ENCODE data around the gene PPIF.
A peak's percentile ranks its signal among the peaks of the same experiment; 100 is the strongest.

PPIF gene

DNA sequence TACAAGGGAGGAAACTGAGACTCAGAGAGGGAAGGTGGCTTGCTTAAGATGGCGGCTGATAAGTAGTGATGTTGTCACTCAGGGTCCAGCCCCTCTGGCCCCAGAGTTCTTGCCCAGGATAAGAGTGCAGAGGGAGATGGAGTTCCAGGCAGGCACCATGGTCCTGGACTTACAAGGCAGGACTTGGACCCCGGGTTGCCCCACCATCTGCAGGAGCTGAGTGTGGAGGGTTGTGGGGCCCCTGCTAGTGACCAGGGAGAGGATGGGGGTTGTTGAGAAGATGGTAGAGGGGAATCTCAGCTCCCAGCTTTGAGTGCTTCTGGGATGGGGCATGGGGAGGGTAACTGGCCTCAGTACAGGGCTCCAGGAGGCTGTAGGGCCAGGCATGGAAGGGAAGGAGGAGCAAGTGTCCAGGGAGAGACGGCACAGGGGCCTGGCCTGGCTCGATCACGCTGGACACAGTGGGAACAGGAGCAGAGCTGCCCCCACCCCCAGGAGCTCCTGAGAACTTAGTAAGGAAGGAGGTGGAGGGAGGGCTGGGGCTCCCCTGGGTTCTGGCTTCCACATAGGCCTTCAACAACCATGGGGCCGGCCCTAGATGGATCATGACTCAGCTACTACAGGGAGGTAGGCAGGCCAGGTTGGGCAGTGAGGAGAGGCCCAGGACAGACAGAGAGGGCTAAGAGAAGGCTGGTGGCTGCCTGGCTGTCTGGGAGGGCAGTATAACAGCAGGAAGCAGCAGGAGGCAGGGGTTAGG, 28.2 kb downstream of the PPIF start:
- DNase-seq (ENCODE audit: low spot score) = no peak

DNA sequence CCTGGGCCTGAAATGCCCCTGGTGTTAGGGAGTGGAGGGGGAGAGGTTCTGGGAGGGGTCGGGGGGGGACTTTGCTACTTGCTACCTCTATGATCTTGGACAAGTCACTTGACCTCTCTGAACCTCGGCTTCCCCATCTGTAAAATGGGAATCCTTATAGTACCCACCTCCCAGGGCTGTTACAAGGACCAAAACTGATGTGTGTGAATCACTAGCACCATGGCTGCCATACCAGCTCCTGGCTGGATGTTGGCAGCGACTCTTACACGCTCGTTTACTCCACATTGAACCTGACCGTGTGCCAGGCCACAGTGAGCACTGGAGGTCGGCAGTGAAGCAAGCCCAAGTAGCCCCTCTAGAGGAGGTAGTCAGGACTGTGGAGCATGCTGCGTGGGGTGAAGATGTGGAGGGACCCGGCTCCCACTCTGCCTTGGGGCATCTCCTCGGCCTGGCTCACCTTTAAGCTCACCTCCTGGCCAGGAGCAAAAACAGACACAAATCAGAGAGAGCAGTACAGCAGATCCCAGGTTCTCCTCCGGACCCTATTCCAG, 28.9 kb downstream of the PPIF start:
- DNase-seq (ENCODE audit: low spot score) = no peak

DNA sequence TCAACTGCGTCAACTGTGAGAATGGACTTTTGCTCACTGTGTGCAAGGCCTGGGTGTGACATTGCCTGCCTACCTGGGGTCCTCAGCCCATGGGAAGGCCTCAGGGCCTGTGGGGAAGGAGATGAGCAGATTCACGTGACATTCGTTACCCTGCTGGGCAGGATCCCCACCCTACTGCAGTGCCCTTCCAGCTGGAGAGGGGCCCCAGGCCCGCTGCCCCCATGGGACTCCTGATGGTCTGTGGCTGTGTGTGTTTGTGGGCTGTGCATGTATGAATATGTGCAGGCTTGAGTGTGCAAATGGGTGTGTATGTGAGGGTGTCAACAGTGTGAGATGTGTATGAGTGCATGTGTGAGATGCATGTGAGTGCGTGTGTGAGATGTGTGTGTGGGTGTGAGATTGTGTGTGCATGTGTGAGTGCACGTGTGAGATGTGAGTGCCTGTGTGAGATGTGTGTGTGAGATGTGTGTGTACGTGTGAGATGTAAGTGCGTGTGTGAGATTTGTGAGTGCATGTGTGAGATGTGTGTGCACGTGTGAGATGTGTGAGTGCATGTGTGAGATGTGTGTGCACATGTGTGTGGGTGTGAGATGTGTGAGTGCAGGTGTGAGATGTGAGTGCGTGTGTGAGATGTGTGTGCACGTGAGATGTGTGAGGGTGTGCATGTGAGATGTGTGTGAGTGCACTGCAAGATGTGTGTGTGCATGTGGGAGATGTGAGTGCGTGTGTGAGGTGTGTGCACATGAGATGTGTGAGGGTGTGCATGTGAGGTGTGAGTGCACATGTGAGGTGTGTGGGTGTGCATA, 29.7 kb downstream of the PPIF start:
- no peak for DNase-seq (ENCODE audit: low spot score)

DNA sequence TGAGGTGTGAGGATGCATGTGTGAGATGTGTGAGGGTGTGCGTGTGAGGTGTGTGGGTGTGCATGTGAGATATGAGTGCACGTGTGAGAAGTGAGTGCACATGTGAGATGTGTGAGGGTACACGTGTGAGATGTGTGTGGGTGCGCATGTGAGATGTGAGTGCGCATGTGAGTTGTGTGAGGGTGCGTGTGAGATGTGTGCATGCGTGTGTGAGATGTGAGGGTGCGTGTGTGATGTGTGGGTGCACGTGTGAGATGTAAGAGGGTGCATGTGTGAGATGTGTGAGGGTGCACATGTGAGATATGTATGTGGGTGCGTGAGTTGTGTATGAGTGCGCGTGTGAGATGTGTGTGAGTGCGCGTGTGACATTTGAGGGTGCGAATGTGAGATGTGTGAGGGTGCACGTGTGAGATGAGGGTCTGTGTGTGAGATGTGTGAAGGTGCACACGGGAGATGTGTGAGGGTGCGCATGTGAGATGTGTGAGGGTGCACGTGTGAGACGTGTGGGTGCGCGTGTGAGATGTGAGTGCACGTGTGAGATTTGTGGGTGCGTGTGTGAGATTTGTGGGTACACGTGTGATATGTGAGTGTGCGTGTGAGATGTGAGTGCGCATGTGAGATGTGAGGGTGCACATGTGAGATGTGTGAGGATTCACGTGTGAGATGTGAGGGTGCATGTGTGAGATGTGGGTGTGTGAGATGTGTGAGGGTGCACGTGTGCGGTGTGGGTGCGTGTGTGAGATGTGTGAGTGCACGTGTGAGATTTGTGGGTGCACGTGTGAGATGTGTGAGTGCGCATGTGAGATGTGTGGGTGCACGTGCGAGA, 30.5 kb downstream of the PPIF start:
- DNase-seq (ENCODE audit: low spot score) = no peak

DNA sequence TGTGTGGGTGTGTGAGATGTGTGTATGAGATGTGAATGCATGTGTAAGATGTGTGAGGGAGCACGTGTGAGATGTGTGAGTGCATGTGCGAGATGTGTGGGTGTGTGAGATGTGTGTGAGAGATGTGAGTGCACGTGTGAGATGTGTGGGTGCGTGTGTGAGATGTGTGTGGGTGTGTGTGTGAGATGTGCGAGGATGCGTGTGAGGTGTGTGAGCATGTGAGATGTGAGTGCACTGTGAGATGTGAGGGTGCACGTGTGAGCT, 31.0 kb downstream of the PPIF start:
- DNase-seq (ENCODE audit: low spot score) = no peak

DNA sequence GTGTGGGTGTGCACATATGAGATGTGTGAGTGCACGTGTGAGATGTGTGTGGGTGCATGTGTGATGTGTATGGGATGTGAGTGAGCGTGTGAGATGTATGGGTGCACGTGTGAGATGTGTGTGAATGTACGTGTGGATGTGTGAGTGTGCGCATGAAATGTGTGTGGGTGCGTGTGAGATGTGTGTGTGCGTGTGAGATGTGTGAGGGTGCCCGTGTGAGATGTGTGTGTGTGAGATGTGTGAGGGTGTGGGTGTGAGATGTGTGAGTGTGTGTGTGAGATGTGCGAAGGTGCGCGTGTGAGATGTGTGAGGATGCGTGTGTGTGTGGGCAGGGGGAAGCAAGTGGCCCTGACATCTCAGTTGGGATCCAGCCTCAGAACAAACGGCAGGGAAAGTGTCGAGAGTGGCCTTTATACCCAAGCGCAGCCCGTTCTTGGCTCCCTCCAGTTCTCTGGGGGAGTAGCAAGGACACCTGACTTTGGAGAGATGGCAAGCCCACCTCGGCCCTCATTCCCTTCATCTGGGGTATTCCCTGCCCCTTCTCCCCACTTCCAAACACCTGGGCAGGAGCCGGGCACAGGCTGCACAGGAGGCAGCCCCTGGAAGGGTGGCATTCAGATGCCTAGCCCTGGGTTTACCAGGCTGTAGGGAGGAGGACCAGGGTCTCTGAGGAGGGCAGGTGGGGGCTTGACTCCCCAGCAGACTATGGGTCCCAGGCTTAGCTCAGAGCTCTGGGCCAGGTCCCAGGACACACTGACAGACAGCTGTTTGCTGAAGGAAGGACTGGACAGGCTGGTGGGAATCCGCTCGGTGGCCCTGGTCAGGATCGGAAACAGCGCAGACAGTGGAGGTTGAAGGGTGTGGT, 31.6 kb downstream of the PPIF start:
- DNase-seq (ENCODE audit: low spot score) = no peak

DNA sequence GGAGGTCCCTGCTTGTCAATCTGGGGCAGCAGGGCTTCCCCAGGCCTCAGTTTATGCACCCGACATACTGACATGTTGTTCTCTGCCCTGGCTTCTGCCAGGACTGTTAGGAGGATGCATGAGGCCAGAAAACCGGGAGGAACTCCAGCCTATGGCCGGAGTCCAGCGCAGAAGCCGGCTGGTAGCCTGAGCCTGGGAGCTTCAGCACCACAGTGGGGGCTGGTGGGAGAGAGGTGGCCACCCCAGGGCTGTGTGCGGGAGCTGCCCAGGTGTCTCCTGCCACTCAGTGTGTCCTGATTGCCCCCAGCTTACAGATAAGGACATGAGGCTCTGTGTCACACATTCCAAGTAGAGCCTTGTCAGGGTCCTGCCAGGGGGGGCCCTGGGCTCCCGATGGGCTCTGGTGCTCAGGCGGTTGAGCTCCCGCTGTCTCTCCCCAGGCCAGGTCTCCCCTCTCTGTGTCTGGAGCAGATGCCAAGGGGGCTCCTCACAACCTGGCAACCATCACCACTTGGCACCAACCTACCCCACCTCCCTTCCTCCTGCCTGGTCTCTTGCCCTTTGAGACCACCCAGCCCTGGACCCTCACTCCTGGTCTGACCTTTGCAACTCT, 32.3 kb downstream of the PPIF start:
- peak; percentile 21 for DNase-seq (ENCODE audit: low spot score)

DNA sequence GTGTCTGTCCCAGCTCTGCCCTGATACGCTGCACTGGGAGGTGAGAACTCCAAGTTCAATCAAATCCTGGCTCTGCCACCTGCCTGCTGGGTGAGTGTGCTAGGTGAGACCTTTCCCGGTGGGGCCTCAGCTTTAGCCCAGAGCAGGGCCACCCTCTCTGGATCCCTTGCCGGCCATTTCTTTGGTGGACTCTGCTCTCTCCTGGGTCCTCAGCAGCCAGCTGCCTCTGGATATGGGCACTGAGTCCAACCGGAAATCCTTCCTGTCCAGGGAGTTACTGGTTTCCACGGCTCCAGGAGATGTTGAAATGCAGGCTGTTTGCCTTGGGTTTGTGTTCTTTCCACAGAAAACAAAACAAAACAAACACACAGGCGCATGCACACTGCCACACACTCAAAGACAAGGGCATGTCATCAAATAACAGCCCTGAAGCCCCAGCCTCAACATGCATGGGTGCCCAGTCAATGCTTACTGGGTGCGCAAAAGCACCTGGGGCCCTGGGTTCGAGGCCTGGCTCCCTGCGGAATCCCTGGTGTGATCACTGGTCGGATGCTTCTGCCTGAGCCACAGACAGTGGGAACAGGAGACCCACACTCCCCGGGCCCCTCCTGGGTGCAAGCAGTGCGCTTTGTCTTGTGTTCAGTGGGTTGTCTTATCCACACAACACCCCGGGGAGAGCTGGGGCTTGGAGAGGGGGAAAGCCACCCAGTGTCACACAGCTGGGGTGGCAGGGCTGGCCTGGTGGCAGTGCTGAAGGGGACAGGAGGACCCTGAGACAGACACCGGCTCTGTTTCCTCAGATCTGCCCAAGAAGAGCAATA, 33.1 kb downstream of the PPIF start:
- no peak for DNase-seq (ENCODE audit: low spot score)

DNA sequence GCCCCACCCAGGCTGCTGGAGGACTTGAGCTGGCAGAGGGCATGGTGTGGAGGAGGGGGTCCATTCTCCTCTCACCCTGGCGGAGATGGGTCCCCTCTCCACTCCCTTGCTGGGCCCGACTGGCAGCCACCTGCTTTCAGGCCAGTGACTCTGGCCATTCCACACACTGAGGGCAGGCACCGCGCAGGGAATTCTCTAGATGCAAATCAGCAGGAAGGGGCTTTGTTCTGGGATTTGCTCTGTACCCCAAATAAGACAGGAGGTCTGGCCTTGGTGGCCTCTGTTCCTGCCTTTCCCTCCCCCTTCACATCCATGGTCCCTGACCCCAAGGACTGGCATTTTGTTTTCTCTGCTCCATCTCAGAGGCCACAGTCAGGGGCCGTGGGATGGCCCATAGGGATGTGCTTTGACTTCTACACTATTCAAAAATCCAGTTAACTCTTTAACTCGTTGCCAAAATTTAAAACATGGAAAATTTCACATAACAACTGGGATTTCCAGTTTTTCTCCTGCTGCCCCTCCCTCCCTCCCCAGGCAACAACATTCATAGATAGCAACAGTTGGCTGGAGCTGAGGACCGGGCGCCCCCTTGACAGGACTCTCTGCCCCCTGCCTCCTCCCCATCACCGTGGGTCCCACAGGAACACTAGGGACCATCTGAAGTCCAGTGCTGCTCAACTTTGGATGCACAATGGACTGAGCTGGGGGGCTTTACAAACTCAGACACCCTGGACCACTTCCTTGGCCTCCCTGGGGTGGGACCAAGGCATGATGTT, 33.9 kb downstream of the PPIF start:
- no peak for DNase-seq (ENCODE audit: low spot score)

DNA sequence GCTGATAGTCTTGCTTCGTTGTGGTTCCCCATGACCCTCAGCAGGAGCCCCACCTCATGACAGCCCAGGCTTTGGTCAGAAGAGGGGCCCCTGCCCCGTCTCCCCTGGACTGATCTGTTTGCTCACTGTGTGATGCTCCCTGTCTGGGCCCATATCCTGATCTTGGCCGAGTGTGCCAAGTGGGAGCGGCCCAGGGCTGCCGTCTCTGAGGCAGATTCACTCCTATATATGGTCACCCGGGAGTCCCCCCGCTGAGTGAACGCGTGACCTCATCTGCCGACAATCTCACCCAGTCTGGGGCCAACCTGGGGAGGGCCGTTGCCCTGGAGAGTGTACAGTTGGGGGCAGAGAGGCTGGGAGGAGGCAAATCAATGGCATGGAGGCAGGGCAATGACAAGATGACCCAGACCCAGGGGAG, 34.5 kb downstream of the PPIF start:
- DNase-seq (ENCODE audit: low spot score) = no peak

DNA sequence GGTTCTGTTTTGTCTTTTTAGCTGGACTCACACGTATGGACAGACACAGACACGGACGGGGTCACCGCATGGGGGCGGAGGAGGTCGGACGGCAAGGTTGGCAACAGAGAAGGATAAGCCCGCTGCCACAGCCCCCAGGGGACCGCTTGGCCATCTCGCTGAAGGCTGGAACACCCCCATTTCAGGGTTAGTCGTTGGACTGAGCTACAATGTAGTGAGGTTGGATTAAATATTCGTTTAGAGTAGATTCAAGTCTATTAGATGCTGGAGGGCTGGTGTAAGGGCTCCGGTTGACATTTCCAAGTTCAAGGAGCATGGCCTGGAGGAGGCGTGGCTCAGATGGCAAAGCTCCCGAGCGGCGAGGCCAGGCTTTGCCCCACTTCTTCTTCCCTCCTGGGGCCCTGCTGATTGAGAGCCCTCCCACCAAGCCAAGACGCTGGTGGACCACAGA, 35.2 kb downstream of the PPIF start:
- DNase-seq (ENCODE audit: low spot score) = no peak

DNA sequence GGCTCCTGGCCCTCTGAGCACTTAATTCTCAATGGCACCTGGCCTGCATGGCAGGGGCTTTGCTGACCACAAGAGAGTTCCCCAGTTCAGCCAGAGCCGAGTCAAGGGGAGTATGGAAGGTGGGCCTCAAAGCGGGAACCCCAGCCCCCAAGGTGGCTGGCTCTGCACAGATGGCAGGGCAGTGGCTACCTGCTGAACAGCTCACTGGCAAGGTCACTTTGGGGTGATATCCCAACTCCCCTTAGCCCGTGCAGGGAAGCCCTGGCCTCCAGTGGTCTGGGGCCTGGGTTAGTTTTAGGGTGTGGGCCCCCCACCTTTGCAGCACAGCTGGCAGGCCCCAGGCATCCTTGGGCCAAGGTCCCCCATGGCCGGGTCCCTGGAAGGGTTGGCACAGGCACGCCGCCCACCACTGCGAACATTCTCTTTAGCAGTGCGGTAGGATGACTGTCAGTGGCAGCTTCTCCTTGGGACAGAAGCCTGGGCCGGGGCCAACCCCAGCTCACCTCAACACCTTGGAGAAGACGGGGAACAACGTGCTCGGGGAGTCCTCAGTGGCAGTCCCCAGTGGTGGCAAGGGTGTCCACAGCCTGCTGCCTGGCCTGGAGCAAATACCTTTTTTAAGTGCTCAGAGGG, 36.8 kb downstream of the PPIF start:
- no peak for DNase-seq (ENCODE audit: low spot score)

DNA sequence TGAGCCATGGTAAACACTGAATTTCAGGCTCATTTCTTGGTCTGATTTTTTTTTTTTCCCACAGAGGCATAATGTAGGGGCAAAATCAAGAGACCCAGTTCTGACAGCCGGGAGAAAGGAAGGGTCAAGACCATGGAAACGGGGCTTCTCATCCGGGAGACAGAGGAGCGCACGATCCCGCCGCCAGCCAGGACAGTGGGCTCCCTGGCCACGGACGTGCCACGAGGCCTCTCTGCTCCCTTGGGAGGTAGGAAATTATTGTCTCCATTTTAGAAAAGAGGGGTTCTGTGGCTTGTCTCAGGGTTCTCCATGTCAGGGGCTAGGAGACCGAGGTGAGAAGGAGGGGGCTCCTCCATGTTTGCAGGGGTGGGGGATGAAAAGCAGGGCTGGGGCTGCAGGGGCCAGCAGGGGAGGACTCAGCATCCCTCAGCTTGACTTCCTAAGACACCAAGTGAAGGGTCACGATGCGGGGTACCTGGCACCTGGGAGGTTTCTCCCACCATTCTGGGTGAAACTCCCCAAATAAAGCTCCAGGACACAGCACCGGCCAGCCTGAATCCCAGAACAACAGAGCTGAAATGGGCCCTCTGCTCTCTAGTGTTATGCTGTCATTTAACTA, 37.6 kb downstream of the PPIF start:
- no peak for DNase-seq (ENCODE audit: low spot score)

DNA sequence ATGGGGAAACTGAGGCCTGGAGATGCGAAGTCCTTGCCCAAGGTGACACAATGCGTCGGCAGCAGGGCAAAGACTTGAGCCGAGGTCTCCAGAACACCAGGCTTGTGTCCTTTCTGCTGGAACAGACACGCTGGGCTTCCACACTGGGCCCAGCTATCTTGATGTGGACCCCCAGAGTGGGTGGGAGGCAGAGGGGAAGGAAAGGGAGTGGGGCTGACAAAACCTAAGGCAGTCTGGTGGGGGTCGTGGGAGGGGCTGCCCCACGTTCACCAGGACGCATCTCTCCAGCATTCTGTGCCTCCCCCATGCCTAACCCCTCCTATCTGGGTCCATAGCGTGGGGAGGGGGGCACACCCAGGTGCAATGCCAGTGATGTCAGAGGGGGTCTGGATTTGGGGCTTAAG, 38.1 kb downstream of the PPIF start:
- no peak for DNase-seq (ENCODE audit: low spot score)

DNA sequence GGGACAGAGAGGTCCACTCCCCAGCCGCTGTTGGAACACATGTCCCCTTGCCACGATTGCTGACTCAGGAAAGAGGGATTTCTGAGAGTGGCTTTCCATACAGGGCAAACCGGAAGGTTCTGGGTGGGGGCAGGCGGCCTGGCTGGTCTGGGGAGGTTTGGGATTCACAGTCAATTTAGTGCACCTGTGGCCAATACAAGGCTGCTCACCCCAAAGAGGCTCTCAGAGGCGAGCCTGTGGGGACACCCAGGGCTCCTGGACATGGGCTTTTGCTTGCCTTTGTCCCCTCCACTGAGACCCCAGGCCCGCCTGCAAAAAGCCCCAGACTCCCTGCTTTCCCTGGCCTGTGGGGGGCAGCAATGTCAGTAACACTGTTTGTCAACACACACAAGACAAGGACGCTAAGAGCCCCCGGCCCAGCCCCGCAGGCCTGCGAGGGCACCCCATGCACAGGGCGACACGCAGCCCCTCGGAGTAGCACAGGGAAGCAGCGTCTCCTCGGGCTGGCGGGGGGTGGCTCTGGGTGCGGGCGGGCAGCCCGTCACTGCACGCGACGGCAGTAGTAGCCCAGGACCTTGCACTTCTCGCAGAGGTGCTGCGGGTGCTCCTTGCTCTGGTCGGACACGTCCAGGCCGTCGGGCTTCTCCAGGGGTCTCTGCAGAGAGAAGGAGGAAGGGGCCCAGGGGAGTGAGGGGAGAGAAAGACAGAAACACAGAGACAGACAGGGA, 38.7 kb downstream of the PPIF start:
- no peak for DNase-seq (ENCODE audit: low spot score)

DNA sequence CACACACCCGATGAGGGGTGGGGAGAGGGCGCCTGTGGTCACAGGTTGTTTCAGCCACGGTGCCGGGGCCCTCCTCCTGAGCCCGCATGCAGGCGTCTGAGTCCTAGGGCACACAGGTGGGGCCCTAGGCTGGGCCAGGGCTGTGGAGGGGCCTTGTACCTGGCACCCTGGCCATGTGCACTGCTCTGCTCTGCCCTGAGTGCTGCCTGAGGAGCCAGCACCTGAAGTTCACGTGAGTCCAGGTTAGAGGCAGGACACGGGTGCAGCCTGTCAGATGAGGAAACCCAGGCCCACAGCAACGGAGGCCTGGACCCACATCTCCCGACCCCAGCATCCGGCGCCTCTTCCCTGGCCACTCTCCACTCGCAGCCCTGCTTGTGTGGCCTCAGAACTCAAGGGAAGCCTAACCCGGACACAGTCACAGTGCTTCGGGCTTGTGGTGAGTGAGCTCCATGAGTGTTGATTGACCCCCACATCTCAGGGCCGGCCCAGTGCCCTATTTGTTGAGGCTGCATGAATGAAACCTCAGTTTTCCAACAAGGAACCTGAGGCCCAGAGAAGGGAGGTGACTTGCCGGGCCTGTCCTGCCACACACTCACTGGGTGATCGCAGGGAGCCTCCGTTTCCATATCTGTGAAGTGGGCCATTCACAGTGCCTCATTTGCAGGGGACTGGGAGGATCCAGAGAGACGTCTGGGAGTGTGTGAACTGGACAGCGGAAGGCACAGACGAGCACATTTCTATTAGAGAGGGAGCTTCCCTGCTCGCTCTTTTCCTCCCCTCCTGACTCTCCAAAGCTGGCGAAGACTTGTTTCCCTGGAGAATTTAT, 39.6 kb downstream of the PPIF start:
- no peak for DNase-seq (ENCODE audit: low spot score)

DNA sequence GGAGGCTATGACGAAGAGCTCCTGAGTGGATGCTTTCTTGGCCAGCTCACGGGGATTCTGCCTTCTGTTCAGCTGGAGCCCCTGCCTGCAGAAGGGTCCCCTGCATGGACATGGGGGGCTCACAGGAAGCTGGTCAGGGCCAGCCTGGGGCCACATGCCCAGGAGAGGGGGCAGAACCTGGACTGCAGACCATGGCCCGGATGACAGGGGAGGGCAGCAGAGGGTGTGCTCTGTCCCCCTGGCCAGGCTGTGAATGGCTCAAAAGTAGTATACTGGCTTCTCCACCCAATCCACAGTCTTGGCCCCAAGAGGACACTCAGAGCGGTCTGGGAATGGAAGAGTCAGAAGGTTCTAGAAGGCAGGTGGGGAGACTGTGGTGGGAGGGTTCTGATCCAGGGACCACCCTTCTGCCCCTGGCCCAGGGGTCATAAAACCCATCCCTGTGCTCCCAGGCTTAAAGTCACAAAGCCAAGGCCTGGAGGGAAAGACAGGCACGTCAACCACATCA, 40.3 kb downstream of the PPIF start:
- DNase-seq (ENCODE audit: low spot score) = no peak
